Nephron progenitor cell (in vitro differentiated cells): ENCODE results near the gene DNAI2.
A peak's percentile ranks its signal among the peaks of the same experiment; 100 is the strongest.

Source experiments
- DNase-seq: peaks from one replicate; pipeline ENCODE4 v3.0.0; 2021
- H3K27ac Mint-ChIP-seq: 2 replicates; pipeline ENCODE4 v1.8.0; 2021; ENCODE audit warnings: mild to moderate bottlenecking, moderate library complexity, mixed read lengths
- H3K27me3 Mint-ChIP-seq: 2 replicates; pipeline ENCODE4 v1.8.0; 2021; ENCODE audit warnings: mild to moderate bottlenecking, low read depth, mixed read lengths; ENCODE audit not compliant: poor library complexity
- H3K36me3 Mint-ChIP-seq: 2 replicates; pipeline ENCODE4 v1.8.0; 2021; ENCODE audit warnings: low read depth, mixed read lengths
- H3K4me1 Mint-ChIP-seq: 2 replicates; pipeline ENCODE4 v1.8.0; 2021; ENCODE audit warnings: mixed read lengths
- H3K4me3 Mint-ChIP-seq: 2 replicates; pipeline ENCODE4 v1.8.0; 2021; ENCODE audit warnings: mild to moderate bottlenecking, moderate library complexity, mixed read lengths
- H3K9me3 Mint-ChIP-seq: 2 replicates; pipeline ENCODE4 v1.8.0; 2021; ENCODE audit warnings: mild to moderate bottlenecking, moderate library complexity, mixed read lengths
- TF ChIP-seq, protein P1 (sequence below): fragments of 200-600 bp; sonication (generic); IDR thresholded peaks from 2 replicates; pipeline ENCODE4 v1.5.0; 2021; ENCODE audit warnings: antibody characterized with exemption

Gene DNAI2

DNA sequence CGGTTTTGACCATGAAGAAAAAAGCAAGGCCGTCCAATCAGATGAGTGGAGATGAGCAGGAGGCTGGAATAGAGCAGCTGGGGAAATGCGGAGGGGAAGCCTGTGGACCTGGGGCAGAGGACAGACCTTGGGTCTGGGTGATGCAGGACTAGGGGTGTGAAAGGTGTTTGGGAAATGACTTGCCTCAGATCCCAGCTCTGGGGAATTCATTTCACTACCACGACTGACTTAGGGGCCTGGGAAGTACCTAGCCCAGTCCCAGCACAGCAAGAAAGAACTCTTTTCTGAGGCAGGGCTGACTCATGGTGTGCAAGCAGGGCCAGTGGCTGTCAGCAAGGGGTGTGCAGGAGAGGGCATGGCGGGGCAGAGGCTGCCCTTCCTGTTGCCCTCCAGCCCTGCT is 14.8 kb downstream of the DNAI2 start:
- H3K27me3 Mint-ChIP-seq = peaks cover 42% of the 10 kb centered on the region

DNA sequence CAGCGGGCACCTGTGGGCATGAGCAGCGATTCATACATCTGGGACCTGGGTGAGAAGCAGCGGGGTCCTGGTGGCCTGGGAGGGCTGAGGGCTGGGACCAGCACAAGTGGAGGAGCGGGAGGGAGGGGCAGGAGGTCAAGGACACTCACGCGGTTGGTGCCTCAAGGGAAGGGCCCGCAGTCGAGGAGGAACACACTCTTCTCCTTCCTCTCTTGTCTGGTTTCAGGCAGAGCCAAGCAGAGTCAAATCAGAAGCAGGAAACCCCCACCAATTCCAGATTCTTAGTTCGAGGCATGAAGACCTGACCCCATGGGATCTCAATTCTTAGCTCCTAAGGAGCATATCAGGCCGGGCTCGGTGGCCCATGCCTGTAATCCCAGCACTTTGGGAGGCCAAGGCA is 15.7 kb downstream of the DNAI2 start:
- H3K9me3 Mint-ChIP-seq = peaks cover 8% of the 10 kb centered on the region
- H3K27ac Mint-ChIP-seq = no peak overlapping the region
- H3K4me1 Mint-ChIP-seq = peaks cover 10% of the 10 kb centered on the region
- H3K4me3 Mint-ChIP-seq = no peak overlapping the region
- DNase-seq = no peak
- TF ChIP-seq, protein P1, sequence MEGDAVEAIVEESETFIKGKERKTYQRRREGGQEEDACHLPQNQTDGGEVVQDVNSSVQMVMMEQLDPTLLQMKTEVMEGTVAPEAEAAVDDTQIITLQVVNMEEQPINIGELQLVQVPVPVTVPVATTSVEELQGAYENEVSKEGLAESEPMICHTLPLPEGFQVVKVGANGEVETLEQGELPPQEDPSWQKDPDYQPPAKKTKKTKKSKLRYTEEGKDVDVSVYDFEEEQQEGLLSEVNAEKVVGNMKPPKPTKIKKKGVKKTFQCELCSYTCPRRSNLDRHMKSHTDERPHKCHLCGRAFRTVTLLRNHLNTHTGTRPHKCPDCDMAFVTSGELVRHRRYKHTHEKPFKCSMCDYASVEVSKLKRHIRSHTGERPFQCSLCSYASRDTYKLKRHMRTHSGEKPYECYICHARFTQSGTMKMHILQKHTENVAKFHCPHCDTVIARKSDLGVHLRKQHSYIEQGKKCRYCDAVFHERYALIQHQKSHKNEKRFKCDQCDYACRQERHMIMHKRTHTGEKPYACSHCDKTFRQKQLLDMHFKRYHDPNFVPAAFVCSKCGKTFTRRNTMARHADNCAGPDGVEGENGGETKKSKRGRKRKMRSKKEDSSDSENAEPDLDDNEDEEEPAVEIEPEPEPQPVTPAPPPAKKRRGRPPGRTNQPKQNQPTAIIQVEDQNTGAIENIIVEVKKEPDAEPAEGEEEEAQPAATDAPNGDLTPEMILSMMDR = no peak
- H3K27me3 Mint-ChIP-seq = peaks cover 38% of the 10 kb centered on the region
- H3K36me3 Mint-ChIP-seq = no peaks in the 10 kb centered on the region

More for the DNA sequence above, 14.8 kb downstream of the DNAI2 start:
- H3K4me1 Mint-ChIP-seq = peaks cover 12% of the 10 kb centered on the region
- no peaks in the 10 kb centered on the region for H3K36me3 Mint-ChIP-seq
- no peaks in the 10 kb centered on the region for H3K9me3 Mint-ChIP-seq
- TF ChIP-seq, protein P1 = no peak
- DNase-seq = no peak
- no peak overlapping the region for H3K27ac Mint-ChIP-seq
- no peak overlapping the region for H3K4me3 Mint-ChIP-seq

GRCh38 chr17:74290340-74290739 is 16.3 kb downstream of the DNAI2 start:
- no peak for DNase-seq
- TF ChIP-seq, protein P1 = no peak
- H3K9me3 Mint-ChIP-seq = peaks cover 15% of the 10 kb centered on the region
- H3K27ac Mint-ChIP-seq = no peak overlapping the region
- H3K27me3 Mint-ChIP-seq = peaks cover 38% of the 10 kb centered on the region
- no peak overlapping the region for H3K4me3 Mint-ChIP-seq
- H3K4me1 Mint-ChIP-seq = peaks cover 6% of the 10 kb centered on the region
- no peaks in the 10 kb centered on the region for H3K36me3 Mint-ChIP-seq

DNA sequence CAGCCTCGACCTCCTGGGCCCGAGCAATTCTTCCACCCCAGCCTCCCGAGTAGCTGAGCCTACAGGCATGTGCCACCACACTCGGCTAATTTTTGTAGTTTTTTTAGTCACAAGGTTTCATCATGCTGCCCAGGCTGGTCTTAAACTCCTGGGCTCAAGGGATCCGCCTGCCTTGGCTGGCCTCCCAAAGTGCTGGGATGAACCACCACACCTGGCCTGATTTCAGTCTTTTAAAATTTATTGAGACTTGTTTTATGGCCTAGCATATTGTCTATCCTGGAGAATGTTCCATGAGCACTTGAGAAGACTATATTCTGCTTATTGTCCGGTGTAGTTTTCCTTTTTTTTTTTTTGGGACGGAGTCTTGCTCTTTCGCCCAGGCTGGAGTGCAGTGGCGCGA is 18.5 kb downstream of the DNAI2 start:
- H3K27ac Mint-ChIP-seq = no peak overlapping the region
- peaks cover 34% of the 10 kb centered on the region for H3K27me3 Mint-ChIP-seq
- no peak overlapping the region for H3K4me3 Mint-ChIP-seq
- DNase-seq = no peak
- peaks cover 16% of the 10 kb centered on the region for H3K9me3 Mint-ChIP-seq
- no peaks in the 10 kb centered on the region for H3K36me3 Mint-ChIP-seq
- H3K4me1 Mint-ChIP-seq = peaks cover 15% of the 10 kb centered on the region
- TF ChIP-seq, protein P1 = no peak

- TF ChIP-seq, protein P1 = no peak
- H3K27ac Mint-ChIP-seq = peak overlapping the region; percentile 39
- DNase-seq = no peak
- H3K36me3 Mint-ChIP-seq = no peaks in the 10 kb centered on the region
- H3K27me3 Mint-ChIP-seq = peaks cover 45% of the 10 kb centered on the region
- peaks cover 16% of the 10 kb centered on the region for H3K9me3 Mint-ChIP-seq
- no peak overlapping the region for H3K4me3 Mint-ChIP-seq
- peaks cover 10% of the 10 kb centered on the region for H3K4me1 Mint-ChIP-seq
Measured at GRCh38 chr17:74295625-74296547, 21.9 kb downstream of the DNAI2 start.

- peaks cover 10% of the 10 kb centered on the region for H3K4me1 Mint-ChIP-seq
- H3K9me3 Mint-ChIP-seq = peaks cover 16% of the 10 kb centered on the region
- H3K27ac Mint-ChIP-seq = no peak overlapping the region
- DNase-seq = peak; percentile 48
- H3K27me3 Mint-ChIP-seq = peaks cover 49% of the 10 kb centered on the region
- TF ChIP-seq, protein P1 = peak; percentile 51
- H3K36me3 Mint-ChIP-seq = no peaks in the 10 kb centered on the region
- H3K4me3 Mint-ChIP-seq = no peak overlapping the region
Measured at GRCh38 chr17:74296548-74296936, 22.5 kb downstream of the DNAI2 start.
